Suprapubic skin (tissue), 4 donors: ENCODE measurements around the gene TUBE1. TPM values are rescaled to one million over a fixed set of nuclear protein-coding genes. Genes with fewer than 3 reads are reported as not detected.

ENCODE experiments used
- DNase-seq, 2 donors: peaks; one replicate each; pipeline ENCODE4 v3.0.0-alpha.2; 2019; ENCODE audit warnings: low spot score in 2 of 2
- H3K27ac ChIP-seq: fragments of 200-600 bp; sonication (generic); one replicate; pipeline ENCODE4 v1.5.1; 2019
- H3K27me3 ChIP-seq: fragments of 200-600 bp; sonication (generic); one replicate; pipeline ENCODE4 v1.5.1; 2019
- H3K36me3 ChIP-seq: fragments of 200-600 bp; sonication (generic); one replicate; pipeline ENCODE4 v1.5.1; 2019
- H3K4me1 ChIP-seq: fragments of 200-600 bp; sonication (generic); one replicate; pipeline ENCODE4 v1.5.1; 2019
- H3K4me3 ChIP-seq: fragments of 200-600 bp; sonication (generic); one replicate; pipeline ENCODE4 v1.5.1; 2019; ENCODE audit warnings: mild to moderate bottlenecking
- H3K9me3 ChIP-seq: fragments of 200-600 bp; sonication (generic); one replicate; pipeline ENCODE4 v1.5.1; 2019
- EP300 ChIP-seq: sonication (generic); formaldehyde crosslinking; IDR thresholded peaks from one replicate; pipeline ENCODE4 v1.6.1; 2017; ENCODE audit warnings: antibody characterized with exemption
- POLR2A ChIP-seq, 2 donors: fragments of 450-650 bp; IDR thresholded peaks; one replicate each; pipeline ENCODE4 v1.6.1; 2017; ENCODE audit warnings: antibody characterized with exemption in 2 of 2, mild to moderate bottlenecking in 2 of 2, moderate library complexity in 2 of 2
- POLR2AphosphoS5 ChIP-seq, 3 donors: sonication (generic); formaldehyde crosslinking; IDR thresholded peaks; one replicate each; pipeline ENCODE4 v1.6.1; 2017; ENCODE audit warnings: antibody characterized with exemption in 3 of 3
- WGBS: methylation state at CpG from one replicate; pipeline ENCODE4 v1.1.5; 2018; 5-methylcytosine and 5-hydroxymethylcytosine counted together
- total RNA-seq, 4 donors: library from RNA; depleted of rRNA; stranded (reverse); fragments of >200 nt; gene quantifications; one replicate each; pipeline ENCODE4 v1.1.0, GENCODE V29; 2016
- TF ChIP-seq, protein P1 (sequence below), 2 donors: fragments of 200-600 bp in 1 of 2; fragments of 450-650 bp in 1 of 2; sonication (generic) in 1 of 2; IDR thresholded peaks; one replicate each; pipeline ENCODE4 v1.5.1; 2016 to 2019; ENCODE audit warnings: antibody characterized with exemption in 2 of 2, mild to moderate bottlenecking in 1 of 2, moderate library complexity in 1 of 2

The TUBE1 gene
- total RNA-seq, 4 donors from 2014 or later = 19.6 to 82.2 (median 31.2) TPM

DNA sequence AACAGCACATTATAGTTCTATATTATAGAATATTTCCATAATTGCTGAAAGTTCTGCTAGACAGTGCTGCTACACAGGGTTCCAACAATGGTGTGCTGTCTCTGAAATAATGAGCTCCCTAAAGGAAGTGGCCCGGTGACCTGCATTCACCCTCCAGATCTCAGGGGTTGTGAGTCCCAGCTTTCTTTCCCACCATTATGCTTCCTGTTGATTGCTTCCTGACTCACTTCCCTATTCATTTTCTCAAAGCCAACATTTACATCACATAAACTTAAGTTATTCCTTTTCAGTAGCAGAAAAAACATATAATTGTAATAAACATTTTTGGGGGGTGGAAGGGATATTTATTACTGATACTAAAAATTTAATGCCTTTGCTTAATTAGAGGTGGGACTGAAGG, 46.3 kb downstream of the TUBE1 start:
- no peaks in the 10 kb centered on the region for H3K36me3 ChIP-seq
- H3K4me1 ChIP-seq = peaks cover 53% of the 10 kb centered on the region
- H3K9me3 ChIP-seq = no peaks in the 10 kb centered on the region
- H3K4me3 ChIP-seq = no peak overlapping the region
- no peak for TF ChIP-seq EP300
- TF ChIP-seq, protein P1, sequence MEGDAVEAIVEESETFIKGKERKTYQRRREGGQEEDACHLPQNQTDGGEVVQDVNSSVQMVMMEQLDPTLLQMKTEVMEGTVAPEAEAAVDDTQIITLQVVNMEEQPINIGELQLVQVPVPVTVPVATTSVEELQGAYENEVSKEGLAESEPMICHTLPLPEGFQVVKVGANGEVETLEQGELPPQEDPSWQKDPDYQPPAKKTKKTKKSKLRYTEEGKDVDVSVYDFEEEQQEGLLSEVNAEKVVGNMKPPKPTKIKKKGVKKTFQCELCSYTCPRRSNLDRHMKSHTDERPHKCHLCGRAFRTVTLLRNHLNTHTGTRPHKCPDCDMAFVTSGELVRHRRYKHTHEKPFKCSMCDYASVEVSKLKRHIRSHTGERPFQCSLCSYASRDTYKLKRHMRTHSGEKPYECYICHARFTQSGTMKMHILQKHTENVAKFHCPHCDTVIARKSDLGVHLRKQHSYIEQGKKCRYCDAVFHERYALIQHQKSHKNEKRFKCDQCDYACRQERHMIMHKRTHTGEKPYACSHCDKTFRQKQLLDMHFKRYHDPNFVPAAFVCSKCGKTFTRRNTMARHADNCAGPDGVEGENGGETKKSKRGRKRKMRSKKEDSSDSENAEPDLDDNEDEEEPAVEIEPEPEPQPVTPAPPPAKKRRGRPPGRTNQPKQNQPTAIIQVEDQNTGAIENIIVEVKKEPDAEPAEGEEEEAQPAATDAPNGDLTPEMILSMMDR (IDR thresholded peaks at IDR 0.05) = no peak
- TF ChIP-seq POLR2A (IDR thresholded peaks at IDR 0.05) = no peak
- TF ChIP-seq POLR2AphosphoS5 (IDR thresholded peaks at IDR 0.05) = no peak
- no peak for DNase-seq
- WGBS = 70% methylated on average over 1 of the region's 1 CpG
- H3K27ac ChIP-seq = no peak overlapping the region
- no peaks in the 10 kb centered on the region for H3K27me3 ChIP-seq

DNA sequence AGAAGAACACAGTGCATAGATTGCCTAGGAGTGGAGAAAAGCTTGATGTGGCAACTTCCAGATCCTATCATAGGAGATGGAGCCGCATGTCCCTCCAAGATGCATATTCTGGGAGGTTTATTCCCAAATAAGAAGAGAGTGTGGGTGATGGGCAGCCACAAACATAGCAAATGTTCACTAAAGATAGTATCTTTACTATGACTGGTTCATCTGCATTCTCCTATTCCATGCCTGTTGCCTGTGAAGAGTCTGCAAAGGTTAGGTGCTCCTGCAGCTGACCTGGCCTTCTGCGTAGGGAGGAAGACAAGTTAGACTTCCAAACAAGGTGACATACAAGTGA, 47.9 kb downstream of the TUBE1 start:
- Histone ChIP-seq H3K4me3 (no peak overlapping the region), H3K9me3 (no peaks in the 10 kb centered on the region), H3K27me3 (no peaks in the 10 kb centered on the region), H3K27ac (peak overlapping the region; percentile 90), H3K4me1 (peaks cover 61% of the 10 kb centered on the region), H3K36me3 (no peaks in the 10 kb centered on the region)
- no peak for DNase-seq
- TF ChIP-seq POLR2AphosphoS5 (IDR thresholded peaks at IDR 0.05) = no peak
- no peak for TF ChIP-seq POLR2A (IDR thresholded peaks at IDR 0.05)
- TF ChIP-seq, protein P1 (IDR thresholded peaks at IDR 0.05) = no peak
- TF ChIP-seq EP300 = no peak
- WGBS = 67% methylated on average over 2 of the region's 2 CpGs

DNA sequence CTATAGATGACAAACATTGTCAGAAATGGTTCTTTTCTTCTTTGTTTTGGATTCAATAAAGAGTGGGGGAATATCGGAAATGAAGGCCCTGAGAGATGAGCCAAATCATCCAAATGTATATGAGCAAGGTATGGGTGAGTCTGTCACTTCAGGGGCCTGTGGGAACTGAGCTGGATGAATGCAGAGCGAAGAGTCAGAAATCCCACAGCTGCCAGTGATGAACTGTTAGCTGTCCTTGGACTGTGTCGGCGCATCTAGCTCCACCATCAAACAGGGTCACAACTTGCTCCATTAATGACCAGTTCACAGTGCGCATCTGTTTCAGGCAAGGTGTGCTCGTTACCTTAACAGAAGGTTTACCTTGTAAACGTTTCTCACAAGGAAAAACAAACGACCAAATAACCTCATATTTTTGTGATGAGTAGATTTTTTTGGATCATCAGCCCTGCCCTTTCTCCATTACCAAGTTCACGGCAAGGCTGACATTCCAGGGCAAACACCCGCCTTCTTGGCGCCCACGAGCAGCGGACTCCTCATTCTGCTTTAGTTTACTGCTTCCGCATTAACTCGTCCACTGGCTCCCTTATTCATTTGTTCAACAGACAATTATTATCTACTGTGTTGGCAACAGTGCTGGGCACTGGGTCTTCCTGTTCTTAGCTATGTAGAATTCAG, 48.4 kb downstream of the TUBE1 start:
- no peak for TF ChIP-seq EP300
- TF ChIP-seq, protein P1 (IDR thresholded peaks at IDR 0.05) = no peak
- peak in 1 of 3 donors; percentile 28 for TF ChIP-seq POLR2AphosphoS5 (IDR thresholded peaks at IDR 0.05)
- H3K27ac ChIP-seq = peak overlapping the region; percentile 90

DNA sequence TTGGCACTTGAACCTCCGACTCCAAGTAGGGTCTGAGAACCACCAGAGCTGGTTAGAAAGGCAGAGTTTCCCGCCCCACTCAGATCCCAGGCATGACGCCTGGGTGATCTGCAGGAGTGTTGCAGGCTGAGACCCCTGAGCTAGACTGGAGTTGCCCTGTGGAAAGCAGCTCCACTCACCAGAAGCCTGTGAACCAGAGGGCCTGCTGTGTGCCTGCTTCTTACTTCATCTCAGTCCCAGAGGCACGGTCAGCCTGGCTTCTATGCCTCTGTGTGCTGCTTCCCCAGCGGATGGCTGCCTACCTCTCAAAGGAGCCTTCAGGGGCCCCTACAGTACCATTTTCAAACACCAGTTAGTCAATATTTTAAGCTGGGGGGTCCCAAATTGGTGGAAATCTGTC, 49.0 kb downstream of the TUBE1 start:
- Histone ChIP-seq H3K4me3 (no peak overlapping the region), H3K4me1 (peaks cover 63% of the 10 kb centered on the region), H3K27me3 (no peaks in the 10 kb centered on the region), H3K27ac (peak overlapping the region; percentile 90), H3K36me3 (no peaks in the 10 kb centered on the region), H3K9me3 (no peaks in the 10 kb centered on the region)
- 70% methylated on average over 5 of the region's 5 CpGs for WGBS
- no peak for DNase-seq
- TF ChIP-seq POLR2A (IDR thresholded peaks at IDR 0.05) = no peak
- TF ChIP-seq, protein P1 (IDR thresholded peaks at IDR 0.05) = no peak

More for the DNA sequence above, 48.4 kb downstream of the TUBE1 start:
- 81% methylated on average over 15 of the region's 15 CpGs for WGBS
- Histone ChIP-seq H3K4me3 (no peak overlapping the region), H3K36me3 (no peaks in the 10 kb centered on the region), H3K27me3 (no peaks in the 10 kb centered on the region), H3K9me3 (no peaks in the 10 kb centered on the region), H3K4me1 (peaks cover 61% of the 10 kb centered on the region)
- DNase-seq = peak in 1 of 2 donors; percentile 80

DNA sequence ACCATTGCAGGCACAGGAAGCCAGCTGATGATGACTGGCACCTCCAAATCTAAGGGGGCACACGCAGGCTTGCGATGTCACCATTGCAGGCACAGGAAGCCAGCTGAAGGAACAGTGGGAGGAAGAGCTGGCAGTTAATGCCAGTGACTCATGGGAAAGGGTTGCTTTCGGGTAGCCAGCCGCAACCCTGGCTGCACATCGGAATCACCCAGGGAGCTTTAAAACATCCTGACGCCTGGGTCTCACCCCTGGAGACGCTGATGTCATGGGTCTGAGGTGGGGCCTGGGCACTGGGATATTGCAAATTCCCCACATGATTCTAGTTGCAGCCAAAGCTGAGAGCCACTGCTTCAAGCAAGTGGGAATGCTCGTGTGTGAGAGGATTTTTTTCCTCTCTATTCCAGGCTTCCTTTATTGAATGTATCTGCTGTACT, 49.5 kb downstream of the TUBE1 start:
- no peaks in the 10 kb centered on the region for H3K9me3 ChIP-seq
- TF ChIP-seq EP300 = no peak
- TF ChIP-seq, protein P1 (IDR thresholded peaks at IDR 0.05) = no peak
- peak in 2 of 3 donors; percentile 64 to 78 for TF ChIP-seq POLR2AphosphoS5 (IDR thresholded peaks at IDR 0.05)
- peak in 1 of 2 donors; percentile 45 for TF ChIP-seq POLR2A (IDR thresholded peaks at IDR 0.05)
- H3K27ac ChIP-seq = peak overlapping the region; percentile 90
- H3K27me3 ChIP-seq = no peaks in the 10 kb centered on the region
- H3K36me3 ChIP-seq = no peaks in the 10 kb centered on the region
- WGBS = 34% methylated on average over 7 of the region's 8 CpGs
- H3K4me1 ChIP-seq = peaks cover 62% of the 10 kb centered on the region
- peak; percentile 88 to 93 for DNase-seq
- no peak overlapping the region for H3K4me3 ChIP-seq
